ENCODE measurements around the gene PRDM2. TPM values are rescaled to one million over a fixed set of nuclear protein-coding genes. Genes with fewer than 3 reads are reported as not detected.
A peak's percentile ranks its signal among the peaks of the same experiment; 100 is the strongest.

Gene PRDM2
- total RNA-seq, 4 donors from 2014 or later, result 26.3 to 39.5 (median 34.6) TPM

- TF ChIP-seq CTCF (IDR thresholded peaks at IDR 0.05), result no peak
- DNase-seq (ENCODE audit: low spot score), result no peak
These were observed 80.8 kb downstream of the PRDM2 start for GRCh38 chr1:13780780-13781179.

GRCh38 chr1:13781228-13781627 lies 81.2 kb downstream of the PRDM2 start:
- no peak for DNase-seq (ENCODE audit: low spot score)
- no peak for ATAC-seq (ENCODE audit: low FRiP score)
- no peak for TF ChIP-seq CTCF (IDR thresholded peaks at IDR 0.05)

More at GRCh38 chr1:13780780-13781179, 80.8 kb downstream of the PRDM2 start:
- no peak for ATAC-seq (ENCODE audit: low FRiP score)

GRCh38 chr1:13781907-13782633 lies 82.1 kb downstream of the PRDM2 start:
- DNase-seq (ENCODE audit: low spot score), result no peak

GRCh38 chr1:13782634-13783360 lies 82.8 kb downstream of the PRDM2 start:
- no peak for DNase-seq (ENCODE audit: low spot score)
- peak; percentile 24 for ATAC-seq (ENCODE audit: low FRiP score)
- no peak for TF ChIP-seq CTCF (IDR thresholded peaks at IDR 0.05)

More at GRCh38 chr1:13781907-13782633, 82.1 kb downstream of the PRDM2 start:
- TF ChIP-seq CTCF (IDR thresholded peaks at IDR 0.05), result no peak
- ATAC-seq (ENCODE audit: low FRiP score), result peak; percentile 53

- DNase-seq (ENCODE audit: low spot score) (no peak), ATAC-seq (ENCODE audit: low FRiP score) (no peak)
- no peak for TF ChIP-seq CTCF (IDR thresholded peaks at IDR 0.05)
These were observed 83.6 kb downstream of the PRDM2 start for GRCh38 chr1:13783551-13783950.

- no peak for TF ChIP-seq CTCF (IDR thresholded peaks at IDR 0.05)
- ATAC-seq (ENCODE audit: low FRiP score) (no peak), DNase-seq (ENCODE audit: low spot score) (no peak)
These were observed 85.0 kb downstream of the PRDM2 start for GRCh38 chr1:13784971-13785370.
